Neutrophil (primary cell): Measurements from ENCODE around the gene MYO1D.

Source experiments
- H3K27ac ChIP-seq: fragments of 200-600 bp; sonication (generic); 2 replicates; pipeline ENCODE4 v1.5.1; 2016; ENCODE audit warnings: mild to moderate bottlenecking, moderate library complexity
- H3K27me3 ChIP-seq: fragments of 200-600 bp; sonication (generic); 2 replicates; pipeline ENCODE4 v1.6.0; 2016; ENCODE audit warnings: mild to moderate bottlenecking
- H3K36me3 ChIP-seq: fragments of 200-600 bp; sonication (generic); 2 replicates; pipeline ENCODE4 v1.5.1; 2017
- H3K4me1 ChIP-seq, 2 experiments: fragments of 200-600 bp in 1 of 2; sonication (generic) in 1 of 2; 1 replicate in 1 of 2; 2 replicates in 1 of 2; pipeline versions ENCODE4 v1.5.1 to v1.6.1; 2013 to 2016; ENCODE audit warnings: low read depth in 1 of 2, low read length in 1 of 2, mild to moderate bottlenecking in 1 of 2, moderate library complexity in 1 of 2; ENCODE audit not compliant: control insufficient read depth in 1 of 2, insufficient read depth in 1 of 2
- H3K4me3 ChIP-seq, 2 experiments: fragments of 200-600 bp in 1 of 2; sonication (generic) in 1 of 2; 1 replicate in 1 of 2; 2 replicates in 1 of 2; pipeline ENCODE4 v1.5.1; 2013 to 2016; ENCODE audit warnings: low read depth in 1 of 2, low read length in 1 of 2, mild to moderate bottlenecking in 1 of 2, moderate library complexity in 1 of 2
- H3K9me3 ChIP-seq: fragments of 200-600 bp; sonication (generic); 2 replicates; pipeline ENCODE4 v1.5.1; 2016
- CTCF ChIP-seq: fragments of 200-600 bp; sonication (generic); IDR thresholded peaks from 2 replicates; pipeline ENCODE4 v1.5.1; 2016; ENCODE audit warnings: antibody characterized with exemption

MYO1D gene

DNA sequence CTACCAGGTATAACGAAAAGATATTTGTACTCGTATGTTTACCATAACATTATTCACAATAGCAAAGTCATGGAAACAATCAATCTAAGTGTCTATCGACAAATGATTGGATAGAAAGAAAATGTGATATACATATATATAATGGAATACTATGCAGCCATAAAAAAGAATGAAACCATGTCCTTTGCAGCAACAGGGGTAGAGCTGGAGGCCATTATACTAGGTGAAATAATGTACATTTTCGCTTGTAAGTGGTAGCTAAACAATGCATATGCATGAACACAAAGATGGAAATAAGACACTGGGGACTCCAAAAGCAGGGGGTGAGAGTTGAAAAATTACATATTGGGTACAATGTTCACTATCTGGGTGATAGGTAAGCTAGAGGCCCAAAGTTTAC is 124.0 kb downstream of the MYO1D start:
- no peaks in the 10 kb centered on the region for H3K36me3 ChIP-seq
- H3K4me3 ChIP-seq = no peak overlapping the region
- TF ChIP-seq CTCF = no peak
- no peaks in the 10 kb centered on the region for H3K27me3 ChIP-seq
- H3K27ac ChIP-seq = no peak overlapping the region
- H3K4me1 ChIP-seq = no peaks in the 10 kb centered on the region
- no peaks in the 10 kb centered on the region for H3K9me3 ChIP-seq

- no peak overlapping the region for H3K27ac ChIP-seq
- no peak overlapping the region for H3K4me3 ChIP-seq
- no peaks in the 10 kb centered on the region for H3K9me3 ChIP-seq
- TF ChIP-seq CTCF = no peak
- H3K36me3 ChIP-seq = no peaks in the 10 kb centered on the region
- no peaks in the 10 kb centered on the region for H3K27me3 ChIP-seq
- no peaks in the 10 kb centered on the region for H3K4me1 ChIP-seq
These were observed 129.1 kb downstream of the MYO1D start for GRCh38 chr17:32747856-32748255.

GRCh38 chr17:32746698-32747097 is 130.2 kb downstream of the MYO1D start:
- H3K27me3 ChIP-seq = no peaks in the 10 kb centered on the region
- no peak overlapping the region for H3K4me3 ChIP-seq
- no peak overlapping the region for H3K27ac ChIP-seq
- TF ChIP-seq CTCF = no peak
- H3K36me3 ChIP-seq = no peaks in the 10 kb centered on the region
- H3K4me1 ChIP-seq = no peaks in the 10 kb centered on the region
- no peaks in the 10 kb centered on the region for H3K9me3 ChIP-seq

DNA sequence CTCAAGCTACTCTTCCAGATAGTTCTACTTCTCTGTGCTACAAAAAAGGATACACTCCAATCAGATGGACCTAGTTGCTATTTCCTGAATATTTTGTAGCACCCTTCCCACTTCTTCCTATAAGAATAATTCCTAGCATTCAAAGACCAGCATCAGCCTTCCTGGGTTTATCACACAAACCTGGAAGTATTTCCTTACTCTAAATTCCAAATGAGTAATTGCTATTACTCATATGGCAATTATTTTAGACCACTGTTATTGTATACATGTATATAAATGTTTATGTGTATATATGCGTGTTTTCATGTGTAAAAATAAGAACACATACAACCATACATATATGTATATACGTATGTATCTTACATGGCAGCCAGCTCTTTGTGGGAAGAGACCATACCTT is 130.6 kb downstream of the MYO1D start:
- Histone ChIP-seq H3K36me3 (no peaks in the 10 kb centered on the region), H3K27me3 (no peaks in the 10 kb centered on the region), H3K27ac (no peak overlapping the region), H3K4me3 (no peak overlapping the region), H3K9me3 (no peaks in the 10 kb centered on the region), H3K4me1 (no peaks in the 10 kb centered on the region)
- TF ChIP-seq CTCF = no peak

DNA sequence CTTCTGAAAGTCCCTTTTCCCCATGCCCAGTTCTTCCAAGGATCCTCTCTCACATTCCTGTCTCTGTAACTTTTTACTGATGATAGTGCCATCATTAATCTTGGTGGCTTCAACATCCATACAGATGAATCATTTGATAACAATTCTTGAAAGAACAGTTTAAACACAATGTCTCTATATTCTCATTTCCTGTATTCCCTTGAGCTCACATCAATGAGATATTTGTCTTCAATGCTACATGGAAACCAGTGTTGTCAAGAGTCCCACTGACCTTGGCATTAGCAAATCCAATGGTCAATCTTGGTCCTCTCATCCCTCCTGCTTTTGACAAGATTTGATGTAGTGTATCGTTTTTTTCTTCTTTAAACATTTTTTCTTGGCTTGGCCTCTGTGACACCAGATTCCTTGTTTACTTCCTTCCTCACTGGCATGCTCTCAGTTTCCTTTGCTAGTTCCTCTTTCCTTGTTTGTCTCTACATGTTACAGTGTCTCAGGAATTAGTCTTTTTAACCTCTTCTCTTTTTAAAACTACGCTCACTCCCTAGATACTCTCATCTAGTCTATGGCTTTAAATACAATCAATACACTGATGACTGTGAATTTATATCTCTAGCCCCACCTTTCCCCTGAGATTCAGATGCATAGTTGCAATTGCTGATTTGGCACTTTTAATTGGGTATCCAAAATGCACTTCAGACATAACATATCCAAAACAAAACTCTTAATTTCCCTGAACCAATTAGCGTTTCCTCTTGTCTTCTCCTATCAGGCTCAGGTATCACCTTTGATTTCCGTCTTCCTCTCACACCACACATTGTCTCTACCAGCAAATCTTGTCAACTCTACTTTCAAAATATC is 134.0 kb downstream of the MYO1D start:
- H3K9me3 ChIP-seq = no peaks in the 10 kb centered on the region
- H3K4me3 ChIP-seq = no peak overlapping the region
- H3K27me3 ChIP-seq = no peaks in the 10 kb centered on the region
- no peaks in the 10 kb centered on the region for H3K36me3 ChIP-seq
- no peak overlapping the region for H3K27ac ChIP-seq
- TF ChIP-seq CTCF = no peak
- H3K4me1 ChIP-seq = no peaks in the 10 kb centered on the region
